Coronary artery (tissue), 2 donors: ENCODE results near the gene NCR3LG1.

Experiments used
- DNase-seq: peaks from one replicate; pipeline ENCODE4 v3.0.0-alpha.2; 2017; ENCODE audit warnings: low spot score
- H3K27ac ChIP-seq, 2 donors: fragments of 200-600 bp; sonication (generic); one replicate each; pipeline ENCODE4 v1.5.1; 2016 to 2019
- H3K4me3 ChIP-seq: fragments of 200-600 bp; sonication (generic); 2 replicates; pipeline ENCODE4 v1.5.1; 2016; ENCODE audit warnings: mild to moderate bottlenecking, moderate library complexity
- CTCF ChIP-seq: fragments of 200-600 bp; sonication (generic); IDR thresholded peaks from one replicate; pipeline ENCODE4 v1.5.1; 2019; ENCODE audit warnings: antibody characterized with exemption

The NCR3LG1 gene

GRCh38 chr11:17333799-17334586, 17.6 kb upstream of the NCR3LG1 start:
- Histone ChIP-seq H3K4me3 (no peak overlapping the region), H3K27ac (no peak overlapping the region)
- no peak for TF ChIP-seq CTCF
- DNase-seq = no peak

- H3K27ac ChIP-seq = no peak overlapping the region
- H3K4me3 ChIP-seq = no peak overlapping the region
- TF ChIP-seq CTCF = no peak
- no peak for DNase-seq
These were observed 8.3 kb upstream of the NCR3LG1 start for GRCh38 chr11:17343257-17343656.

- DNase-seq = no peak
- no peak for TF ChIP-seq CTCF
- H3K4me3 ChIP-seq = no peak overlapping the region
- H3K27ac ChIP-seq = no peak overlapping the region
These were observed 7.7 kb upstream of the NCR3LG1 start for GRCh38 chr11:17343907-17344306.

GRCh38 chr11:17347676-17348075, 3.9 kb upstream of the NCR3LG1 start:
- H3K4me3 ChIP-seq = no peak overlapping the region
- DNase-seq = no peak
- no peak overlapping the region for H3K27ac ChIP-seq
- no peak for TF ChIP-seq CTCF

- Histone ChIP-seq H3K27ac (no peak overlapping the region), H3K4me3 (peak overlapping the region; percentile 84)
- no peak for TF ChIP-seq CTCF
- DNase-seq = no peak
These were observed 987 bp upstream of the NCR3LG1 start for GRCh38 chr11:17350455-17351171.

GRCh38 chr11:17351172-17351509, 459 bp upstream of the NCR3LG1 start:
- Histone ChIP-seq H3K4me3 (peak overlapping the region; percentile 84), H3K27ac (peak overlapping the region; percentile 16 to 92)
- TF ChIP-seq CTCF = no peak
- DNase-seq = no peak
